MM.1S (cell line): Measurements from ENCODE around the gene ABCA13.

Source experiments
- CTCF ChIP-seq: fragments of 300-600 bp; sonication (generic); IDR thresholded peaks from 2 replicates; pipeline ENCODE4 v1.5.1; 2016; ENCODE audit warnings: antibody characterized with exemption, low read length, mixed read lengths
- EZH2 ChIP-seq: fragments of 300-600 bp; sonication (generic); optimal IDR thresholded peaks from 2 replicates; pipeline ENCODE3; 2017; ENCODE audit warnings: low read depth, mild to moderate bottlenecking, antibody characterized with exemption, low read length, mixed read lengths
- EZH2phosphoT487 ChIP-seq: fragments of 300-600 bp; sonication (generic); IDR thresholded peaks from 2 replicates; pipeline ENCODE4 v1.6.1; 2018; ENCODE audit warnings: antibody characterized with exemption, low read length

- TF ChIP-seq CTCF = no peak
- no peak for TF ChIP-seq EZH2phosphoT487
- no peak for TF ChIP-seq EZH2
These were observed 88.4 kb downstream of the ABCA13 start for GRCh38 chr7:48259463-48260280.
